H1 (cell line): ENCODE results near the gene ALAS1. TPM values are rescaled to one million over a fixed set of nuclear protein-coding genes. Genes with fewer than 3 reads are reported as not detected.

Experiments
- ATF3 ChIP-seq: IDR thresholded peaks from 2 replicates; pipeline ENCODE4 v1.6.1; 2011; ENCODE audit warnings: low read depth, mild to moderate bottlenecking, low read length; ENCODE audit not compliant: insufficient read depth
- CHD7 ChIP-seq: fragments of 300-600 bp; sonication (generic); IDR thresholded peaks from 2 replicates; pipeline ENCODE4 v1.7.1; 2012; ENCODE audit warnings: low read length, moderate library complexity, mild to moderate bottlenecking, inconsistent platforms; ENCODE audit not compliant: insufficient replicate concordance
- EP300 ChIP-seq, 2 experiments: IDR thresholded peaks; 1 replicate in 1 of 2; 2 replicates in 1 of 2; pipeline ENCODE4 v1.6.1; 2011 to 2012; ENCODE audit warnings: low read depth in 2 of 2, low read length in 2 of 2, mild to moderate bottlenecking in 2 of 2, borderline replicate concordance in 1 of 2, inconsistent platforms in 1 of 2, moderate library complexity in 1 of 2
- POLR2A ChIP-seq, 2 experiments: IDR thresholded peaks; 1 replicate in 1 of 2; 2 replicates in 1 of 2; pipeline ENCODE4 v1.6.1; 2011; ENCODE audit warnings: low read depth in 2 of 2, low read length in 2 of 2, mild to moderate bottlenecking in 2 of 2; ENCODE audit errors: control extremely low read depth in 1 of 2
- RBBP5 ChIP-seq: IDR thresholded peaks from 2 replicates; pipeline ENCODE4 v1.7.1; 2012; ENCODE audit warnings: low read depth, mild to moderate bottlenecking, inconsistent platforms, low read length, moderate library complexity, borderline replicate concordance
- TCF12 ChIP-seq: IDR thresholded peaks from 2 replicates; pipeline ENCODE4 v1.6.1; 2011; ENCODE audit warnings: low read depth, mild to moderate bottlenecking, low read length
- polyA plus RNA-seq, 7 experiments: library from polyadenylated mRNA; depleted of rRNA in 3 of 7; stranded (reverse) in 5 of 7; unstranded in 2 of 7; fragments of >200 nt in 5 of 7; fragments of 200-250 nt in 2 of 7; gene quantifications; 1 replicate in 5 of 7; 2 replicates in 1 of 7; 4 replicates in 1 of 7; pipeline versions ENCODE4 v1.2.1 to v1.2.3, GENCODE V29; 2011 to 2013; ENCODE audit warnings: missing spikeins in 2 of 7, mixed read lengths in 2 of 7
- total RNA-seq: library from RNA; stranded (reverse); fragmentation: NEBNext Ultra II Directional; extraction: Animal tissue kit (Norgen Biotek cat#: 25700); gene quantifications from 2 replicates; pipeline ENCODE4 v1.2.1, GENCODE V29; 2021

ALAS1 gene
- total and polyA plus RNA-seq, 2 of the 8 experiments (the other 6 are each of a cell fraction or from before 2014, with no cell fraction given): 45.9 to 84.4 TPM

DNA sequence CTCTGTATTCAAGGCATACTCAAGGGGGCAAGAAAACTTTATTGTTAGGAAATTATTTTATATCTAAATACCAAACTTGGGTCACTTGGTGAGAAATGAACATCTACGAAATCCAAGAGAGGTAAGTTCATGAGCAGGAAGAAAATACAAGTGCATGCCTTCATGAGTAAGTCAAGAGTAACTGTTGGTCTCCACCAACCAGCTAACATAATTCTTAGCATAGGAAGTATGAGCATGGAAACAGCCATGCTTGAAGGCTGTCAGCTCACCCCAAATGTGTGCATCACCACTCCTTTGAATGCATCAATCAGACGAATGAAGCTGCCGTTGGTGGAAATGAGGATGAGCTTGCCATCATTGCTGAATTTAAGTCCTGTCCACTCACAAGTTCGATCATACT lies 61.5 kb downstream of the ALAS1 start (continued):
- TF ChIP-seq CHD7: no peak
- TF ChIP-seq EP300 (IDR thresholded peaks at IDR 0.05; ENCODE audit: borderline replicate concordance in 1 of 2, low read depth in 2 of 2, low read length in 2 of 2): no peak
- TF ChIP-seq TCF12: no peak
- TF ChIP-seq RBBP5: no peak
- TF ChIP-seq ATF3: no peak
- no peak for TF ChIP-seq POLR2A (IDR thresholded peaks at IDR 0.05; ENCODE audit: control extremely low read depth in 1 of 2, low read depth in 2 of 2, low read length in 2 of 2)
